AG09319 (cell line): Measurements from ENCODE around the gene CCNE1.

Experiments
- DNase-seq: peaks from one replicate; pipeline ENCODE4 v3.0.0-alpha.2; 2010; ENCODE audit warnings: low read depth; ENCODE audit errors: extremely low read depth
- CTCF ChIP-seq: IDR thresholded peaks from 2 replicates; pipeline ENCODE4 v1.5.1; 2011; ENCODE audit warnings: low read depth, mild to moderate bottlenecking, inconsistent platforms, low read length, moderate library complexity

The CCNE1 gene

DNA sequence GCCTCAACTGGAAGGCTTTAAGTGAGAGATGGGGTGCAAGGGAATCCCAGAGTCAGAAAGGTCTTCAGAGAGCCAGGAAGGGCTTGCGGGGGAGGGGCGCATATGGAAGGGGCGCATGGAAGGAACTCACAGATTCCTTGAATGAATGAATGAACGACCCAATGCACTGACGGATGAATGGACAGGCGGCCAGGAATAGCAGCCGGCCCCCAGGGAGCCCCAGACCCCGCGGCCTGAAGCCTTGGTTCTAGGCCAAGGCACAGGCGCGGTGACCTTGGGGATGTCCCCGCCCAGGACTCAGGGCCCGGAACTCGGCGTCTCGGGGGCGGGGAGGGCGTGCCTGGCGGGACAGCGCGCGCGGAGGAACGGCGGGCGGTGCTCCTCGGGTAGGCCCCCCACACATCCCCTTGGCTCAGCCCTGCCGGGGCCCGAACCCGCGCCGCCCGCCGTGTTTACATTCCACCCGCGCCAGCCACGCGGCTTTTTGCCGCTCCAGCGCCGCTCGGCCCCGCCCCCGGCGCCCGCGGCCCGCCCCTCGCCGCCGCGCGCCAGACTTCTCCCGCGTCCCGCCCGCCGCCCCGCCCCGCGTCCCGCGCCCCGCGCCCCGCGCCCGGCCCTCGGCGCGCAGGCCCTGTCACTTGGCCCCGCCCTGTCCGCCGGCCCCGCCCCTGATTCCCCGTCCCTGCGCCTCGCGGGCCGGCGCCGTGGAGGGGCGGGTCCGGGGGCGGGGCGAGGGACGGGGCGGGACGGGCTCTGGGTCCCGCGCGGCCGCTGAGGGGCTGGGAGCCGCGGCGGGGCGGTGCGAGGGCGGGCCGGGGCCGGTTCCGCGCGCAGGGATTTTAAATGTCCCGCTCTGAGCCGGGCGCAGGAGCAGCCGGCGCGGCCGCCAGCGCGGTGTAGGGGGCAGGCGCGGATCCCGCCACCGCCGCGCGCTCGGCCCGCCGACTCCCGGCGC is at the start of gene CCNE1:
CCNE1 (plus strand) TSS at position 867 of the 955 bp plus-strand sequence. CDS start 565 bp downstream, outside the sequence.
- TF ChIP-seq CTCF = no peak
- peak; percentile 64 for DNase-seq

DNA sequence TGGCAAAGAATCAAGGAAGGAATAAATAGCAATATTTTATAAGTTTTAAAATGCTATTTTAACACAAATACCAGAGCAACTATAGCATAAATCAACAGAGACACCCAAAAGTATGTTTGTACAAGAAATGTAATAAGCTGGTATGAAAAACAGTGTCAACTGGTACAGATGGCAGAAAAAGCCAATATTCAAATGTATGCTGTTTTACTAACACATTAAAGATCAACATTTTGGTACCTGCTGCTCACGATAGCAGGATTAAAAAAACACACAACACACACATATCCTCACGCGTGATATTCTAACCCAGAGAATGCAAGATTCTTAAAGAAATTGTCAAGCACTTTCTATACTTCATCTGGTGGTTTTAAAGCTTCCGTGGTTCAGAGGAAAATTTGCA is 48.6 kb upstream of the CCNE1 start:
- TF ChIP-seq CTCF = no peak
- DNase-seq = no peak

DNA sequence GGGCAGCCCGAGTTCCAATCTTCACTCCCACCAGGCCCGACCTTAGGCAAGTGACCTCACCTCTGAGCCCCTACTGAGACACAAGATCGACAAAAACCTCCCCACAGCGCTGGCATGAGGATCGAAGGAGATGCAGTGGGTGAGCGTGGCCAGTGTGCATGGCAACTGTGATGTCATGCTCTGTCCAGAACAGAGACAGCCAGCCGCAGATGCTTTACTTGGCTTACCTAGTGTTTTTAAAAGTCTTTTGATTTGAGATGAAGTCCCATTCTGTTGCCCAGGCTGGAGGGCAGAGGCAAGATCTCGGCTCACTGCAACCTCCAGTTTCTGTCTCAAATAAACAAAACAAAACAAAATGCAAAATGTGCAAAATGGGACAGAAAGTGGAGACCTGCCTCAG is 47.4 kb upstream of the CCNE1 start:
- no peak for TF ChIP-seq CTCF
- DNase-seq = no peak

DNA sequence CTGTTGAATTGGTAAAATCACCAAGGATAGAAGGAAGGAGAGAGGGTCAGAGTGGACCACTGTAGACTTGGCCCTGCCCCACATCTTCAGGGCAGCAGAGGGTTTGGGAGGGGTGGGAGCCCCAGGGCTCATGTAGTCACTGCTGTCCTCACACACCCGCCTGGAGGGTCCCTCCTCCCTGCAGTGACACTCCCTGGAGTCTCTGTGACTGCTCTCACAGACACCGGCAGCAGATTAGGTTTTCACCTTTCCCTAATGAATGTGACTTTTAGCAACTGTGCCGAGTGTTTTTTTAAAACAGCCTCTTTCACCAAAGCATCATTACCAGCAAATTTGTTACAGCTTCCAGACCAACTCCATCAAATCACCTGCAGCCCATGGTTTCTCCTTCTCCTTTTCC is 45.7 kb upstream of the CCNE1 start:
- no peak for DNase-seq
- no peak for TF ChIP-seq CTCF

GRCh38 chr19:29767039-29767735 is 44.6 kb upstream of the CCNE1 start:
- DNase-seq = no peak
- no peak for TF ChIP-seq CTCF

DNA sequence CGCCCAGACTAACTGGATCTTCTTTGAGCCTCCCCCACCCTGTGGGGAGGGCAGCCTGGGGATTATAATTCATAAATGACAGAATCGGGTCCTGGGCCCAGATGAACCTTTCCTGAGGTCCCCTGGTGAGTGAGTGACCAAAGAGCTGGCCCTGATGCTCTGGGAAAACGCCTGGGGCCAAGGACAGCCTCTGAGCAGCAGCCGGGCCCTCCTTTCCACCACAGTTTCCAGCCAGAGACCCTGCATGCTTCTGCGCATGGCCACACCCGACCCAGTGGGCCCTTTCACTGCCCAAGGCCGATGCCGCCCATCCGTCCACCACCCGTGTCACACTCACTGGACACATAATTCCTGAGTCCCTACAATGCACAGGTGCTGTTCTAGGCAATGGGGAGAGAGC is 43.6 kb upstream of the CCNE1 start:
- no peak for TF ChIP-seq CTCF

GRCh38 chr19:29769997-29770396 is 41.8 kb upstream of the CCNE1 start:
- no peak for DNase-seq
- no peak for TF ChIP-seq CTCF

More for the DNA sequence above, 43.6 kb upstream of the CCNE1 start:
- no peak for DNase-seq
